Transverse colon (tissue), 4 donors: ENCODE results near the gene SETD3. TPM values are rescaled to one million over a fixed set of nuclear protein-coding genes. Genes with fewer than 3 reads are reported as not detected.

Source experiments
- DNase-seq: peaks from one replicate; pipeline ENCODE4 v3.0.0-alpha.2; 2019
- H3K27ac ChIP-seq, 4 donors: fragments of 200-600 bp; sonication (generic); 2 replicates each; pipeline ENCODE4 v1.5.1; 2016 to 2018; ENCODE audit warnings: inconsistent platforms in 4 of 4
- H3K27me3 ChIP-seq: fragments of 200-600 bp; sonication (generic); 2 replicates; pipeline ENCODE4 v1.5.1; 2017; ENCODE audit warnings: inconsistent platforms
- H3K36me3 ChIP-seq, 4 donors: fragments of 200-600 bp; sonication (generic); 2 replicates each; pipeline ENCODE4 v1.5.1; 2017 to 2019; ENCODE audit warnings: inconsistent platforms in 4 of 4
- H3K4me1 ChIP-seq, 4 donors: fragments of 200-600 bp; sonication (generic); 2 replicates each; pipeline ENCODE4 v1.5.1; 2017 to 2020; ENCODE audit warnings: inconsistent platforms in 4 of 4
- H3K4me3 ChIP-seq, 4 donors: fragments of 200-600 bp; sonication (generic); 1 replicate in 1 of 4; 2 replicates in 3 of 4; pipeline versions ENCODE4 v1.5.1 to v1.6.1; 2017 to 2019; ENCODE audit warnings: inconsistent platforms in 4 of 4
- H3K9me3 ChIP-seq, 2 donors: fragments of 200-600 bp; sonication (generic); 2 replicates each; pipeline ENCODE4 v1.5.1; 2017 to 2019; ENCODE audit warnings: inconsistent platforms in 2 of 2
- EP300 ChIP-seq: sonication (generic); formaldehyde crosslinking; IDR thresholded peaks from one replicate; pipeline ENCODE4 v1.6.1; 2017; ENCODE audit warnings: antibody characterized with exemption, low read depth
- POLR2A ChIP-seq: fragments of 450-650 bp; IDR thresholded peaks from one replicate; pipeline ENCODE4 v1.6.1; 2016; ENCODE audit warnings: antibody characterized with exemption, mild to moderate bottlenecking, moderate library complexity
- POLR2AphosphoS5 ChIP-seq, 3 donors: sonication (generic); formaldehyde crosslinking; IDR thresholded peaks; one replicate each; pipeline ENCODE4 v1.6.1; 2016; ENCODE audit warnings: antibody characterized with exemption in 3 of 3
- WGBS, 2 donors: methylation state at CpG; one replicate each; pipeline ENCODE4 v1.1.5; 2018; ENCODE audit warnings: low coverage in 1 of 2; 5-methylcytosine and 5-hydroxymethylcytosine counted together
- in situ Hi-C, 4 donors: fragments of 200-750 bp; cut with MboI; loops; one replicate each; pipeline versions ENCODE4 v1.15.0 to v1.15.1; 2017; ENCODE audit warnings: low sequenced_read_pairs in 3 of 4, low pct_ligation_motif_present in 1 of 4, low pct_unique_long_range_greater_than_20kb in 1 of 4
- intact Hi-C: fragments of 100-400 bp; cut with DNase I; formaldehyde crosslinking; loops from one replicate; pipeline ENCODE4 v1.15.1; 2023; ENCODE audit warnings: low total_unique reads
- total RNA-seq, 4 donors: library from RNA; depleted of rRNA; stranded (reverse); fragments of >200 nt; gene quantifications; one replicate each; pipeline ENCODE4 v1.1.0, GENCODE V29; 2016
- TF ChIP-seq, protein P1 (sequence below), 5 experiments: fragments of 200-600 bp in 3 of 5; fragments of 450-650 bp in 2 of 5; sonication (generic) in 3 of 5; IDR thresholded peaks; 1 replicate in 2 of 5; 2 replicates in 3 of 5; pipeline ENCODE4 v1.5.1; 2016 to 2017; ENCODE audit warnings: antibody characterized with exemption in 5 of 5, inconsistent platforms in 3 of 5, mild to moderate bottlenecking in 2 of 5, moderate library complexity in 1 of 5

Gene SETD3
- total RNA-seq, 4 donors from 2014 or later: 50.1 to 224 (median 68.8) TPM

DNA sequence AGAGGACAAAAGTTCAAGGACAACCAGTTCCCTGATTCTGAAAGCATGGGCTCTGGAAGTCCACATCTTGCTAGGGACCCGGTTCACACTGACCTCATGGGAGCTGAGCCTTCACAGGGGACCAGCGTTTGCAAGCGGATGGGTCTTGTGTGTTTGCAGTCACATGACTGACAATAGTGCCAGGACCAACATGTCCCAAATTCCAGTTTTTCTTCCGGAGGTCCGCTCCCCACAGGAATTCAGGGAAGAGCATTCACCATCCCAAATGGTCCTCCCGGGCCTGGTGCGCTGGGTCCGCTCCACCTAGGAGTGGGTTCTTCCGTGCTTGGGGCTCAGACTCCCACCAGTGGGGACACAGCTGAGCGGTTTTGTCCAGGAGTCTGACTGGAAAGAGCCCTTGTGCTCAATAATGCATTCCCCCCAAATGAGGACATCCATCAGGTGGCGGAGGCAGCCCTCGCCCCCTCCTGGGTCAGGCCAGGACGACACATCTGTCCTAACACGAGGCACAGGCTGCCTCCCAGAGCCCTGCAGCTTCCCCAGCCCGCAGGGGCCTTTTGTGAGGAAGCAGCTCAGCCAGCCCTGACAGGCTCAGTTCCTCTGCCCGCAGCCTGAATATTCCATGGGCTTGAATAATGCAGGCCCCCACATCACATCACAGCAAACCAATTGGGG is 116.9 kb downstream of the SETD3 start:
- Histone ChIP-seq H3K4me1 (no peaks in the 10 kb centered on the region), H3K4me3 (no peak overlapping the region), H3K27ac (no peak overlapping the region), H3K9me3 (no peaks in the 10 kb centered on the region), H3K27me3 (no peaks in the 10 kb centered on the region), H3K36me3 (no peaks in the 10 kb centered on the region)
- TF ChIP-seq EP300 (no peak), POLR2A (no peak), POLR2AphosphoS5 (IDR thresholded peaks at IDR 0.05) (no peak)
- TF ChIP-seq, protein P1, sequence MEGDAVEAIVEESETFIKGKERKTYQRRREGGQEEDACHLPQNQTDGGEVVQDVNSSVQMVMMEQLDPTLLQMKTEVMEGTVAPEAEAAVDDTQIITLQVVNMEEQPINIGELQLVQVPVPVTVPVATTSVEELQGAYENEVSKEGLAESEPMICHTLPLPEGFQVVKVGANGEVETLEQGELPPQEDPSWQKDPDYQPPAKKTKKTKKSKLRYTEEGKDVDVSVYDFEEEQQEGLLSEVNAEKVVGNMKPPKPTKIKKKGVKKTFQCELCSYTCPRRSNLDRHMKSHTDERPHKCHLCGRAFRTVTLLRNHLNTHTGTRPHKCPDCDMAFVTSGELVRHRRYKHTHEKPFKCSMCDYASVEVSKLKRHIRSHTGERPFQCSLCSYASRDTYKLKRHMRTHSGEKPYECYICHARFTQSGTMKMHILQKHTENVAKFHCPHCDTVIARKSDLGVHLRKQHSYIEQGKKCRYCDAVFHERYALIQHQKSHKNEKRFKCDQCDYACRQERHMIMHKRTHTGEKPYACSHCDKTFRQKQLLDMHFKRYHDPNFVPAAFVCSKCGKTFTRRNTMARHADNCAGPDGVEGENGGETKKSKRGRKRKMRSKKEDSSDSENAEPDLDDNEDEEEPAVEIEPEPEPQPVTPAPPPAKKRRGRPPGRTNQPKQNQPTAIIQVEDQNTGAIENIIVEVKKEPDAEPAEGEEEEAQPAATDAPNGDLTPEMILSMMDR (IDR thresholded peaks at IDR 0.05): no peak
- in situ Hi-C loops: no loop called here
- no peak for DNase-seq
- 87% methylated on average over 16 of the region's 16 CpGs; no CpG with 5 or more reads in 1 of the 2 donors for WGBS, 2 donors
- intact Hi-C loops: no loop called here

DNA sequence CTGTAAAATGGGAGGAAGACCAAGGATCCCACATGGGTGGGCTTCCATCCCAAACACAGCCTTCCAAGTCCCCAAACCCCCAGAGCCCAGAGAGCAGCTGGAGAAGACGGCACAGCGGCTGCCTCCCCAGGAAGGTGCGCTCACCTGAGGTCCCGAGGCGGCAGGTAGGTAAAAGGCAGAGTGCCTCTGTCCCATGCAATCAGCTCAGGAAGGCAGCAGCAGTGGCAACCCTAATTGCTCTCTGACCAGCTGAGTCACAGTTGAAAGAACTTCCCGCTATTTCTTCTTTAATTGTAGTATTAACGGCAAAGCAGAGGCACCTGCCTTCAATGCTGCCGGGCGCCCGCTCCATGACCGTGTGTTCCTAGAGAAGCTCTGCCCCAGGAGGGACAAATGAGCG is 117.6 kb downstream of the SETD3 start:
- no peaks in the 10 kb centered on the region for H3K4me1 ChIP-seq
- intact Hi-C loops (no loop called here), in situ Hi-C loops (no loop called here)
- no peak for DNase-seq
- H3K27me3 ChIP-seq: no peaks in the 10 kb centered on the region
- 88 to 100% methylated on average over 1 to 12 of the region's 12 CpGs for WGBS, 2 donors
- H3K9me3 ChIP-seq: no peaks in the 10 kb centered on the region
- no peak overlapping the region for H3K27ac ChIP-seq
- H3K4me3 ChIP-seq: no peak overlapping the region
- no peak for TF ChIP-seq POLR2A
- TF ChIP-seq, protein P1 (IDR thresholded peaks at IDR 0.05): no peak
- TF ChIP-seq POLR2AphosphoS5 (IDR thresholded peaks at IDR 0.05): no peak
- no peak for TF ChIP-seq EP300
- no peaks in the 10 kb centered on the region for H3K36me3 ChIP-seq

DNA sequence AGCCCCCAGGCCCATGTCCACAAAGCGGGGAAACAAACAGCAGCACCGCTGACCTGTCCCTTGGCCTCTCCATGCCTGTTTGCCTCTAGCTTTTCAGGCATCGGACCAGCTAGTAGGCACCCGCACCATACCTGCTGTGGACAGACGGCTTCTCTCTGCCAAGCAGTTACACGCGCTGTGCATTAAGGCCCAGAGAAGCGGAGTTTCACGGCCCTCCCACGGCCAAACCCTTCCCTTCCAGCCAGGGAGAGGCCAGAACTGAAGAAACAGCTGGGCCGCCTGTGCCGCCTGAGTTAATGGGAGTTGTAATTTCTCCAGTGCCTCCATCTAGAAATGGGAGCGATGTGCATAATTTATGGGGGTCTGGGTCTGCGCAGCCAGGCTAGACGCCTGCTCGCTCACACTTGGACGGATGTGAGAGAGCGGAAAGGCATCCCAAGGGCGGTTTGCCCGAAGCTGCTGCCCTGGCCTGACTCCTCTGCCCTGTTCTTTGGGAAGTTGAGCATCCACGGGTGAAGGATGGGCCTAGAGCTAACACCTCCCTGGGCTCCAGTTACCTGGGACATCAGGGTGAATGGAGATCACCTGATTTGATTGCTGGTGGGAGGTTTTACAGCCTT is 119.0 kb downstream of the SETD3 start:
- 85 to 100% methylated on average over 1 to 21 of the region's 21 CpGs for WGBS, 2 donors
- Histone ChIP-seq H3K36me3 (no peaks in the 10 kb centered on the region), H3K27ac (no peak overlapping the region), H3K4me3 (no peak overlapping the region), H3K4me1 (no peaks in the 10 kb centered on the region), H3K9me3 (no peaks in the 10 kb centered on the region), H3K27me3 (no peaks in the 10 kb centered on the region)
- TF ChIP-seq EP300 (no peak), POLR2AphosphoS5 (IDR thresholded peaks at IDR 0.05) (no peak), POLR2A (no peak)
- TF ChIP-seq, protein P1 (IDR thresholded peaks at IDR 0.05): no peak
- intact Hi-C loops (no loop called here), in situ Hi-C loops (no loop called here)
- DNase-seq: no peak

DNA sequence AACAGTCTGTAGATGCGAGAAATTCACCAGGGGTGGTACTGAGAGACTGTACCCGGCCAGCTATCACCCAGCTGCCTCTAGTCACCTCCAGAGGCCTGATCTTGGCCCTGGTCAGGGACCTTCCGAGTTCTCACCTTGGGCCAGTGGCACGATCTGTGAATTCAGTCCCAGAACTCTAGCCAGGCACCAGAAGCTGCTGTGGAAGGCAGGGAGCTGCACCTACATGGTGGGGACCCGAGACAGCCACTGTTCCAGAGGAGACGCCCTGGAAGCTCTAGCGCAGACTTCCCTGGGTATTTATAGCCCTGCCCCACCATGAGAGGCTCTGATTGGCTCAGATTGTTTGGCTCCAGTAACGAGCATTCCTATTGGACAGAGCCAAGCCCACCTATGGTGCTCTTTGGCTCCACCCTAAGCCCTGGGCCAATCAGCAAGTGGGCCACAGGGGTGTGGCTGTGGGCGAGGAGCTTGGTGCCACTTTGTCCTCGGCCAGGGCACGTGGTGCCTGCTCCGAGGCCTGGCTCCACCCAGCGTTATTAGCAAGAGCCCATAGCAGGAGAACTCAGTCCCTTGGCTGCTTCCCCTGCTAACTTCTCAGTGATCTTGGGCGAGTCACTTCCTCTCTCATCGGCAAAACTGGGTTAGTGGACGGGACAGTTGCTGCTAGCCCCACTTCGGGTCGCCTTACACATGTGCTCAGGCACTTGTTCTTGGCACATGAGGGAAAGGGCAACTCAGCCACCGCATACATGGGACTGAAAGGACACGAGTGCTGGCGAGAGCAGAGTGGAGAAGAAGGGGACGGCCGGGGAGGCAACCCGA is 119.7 kb downstream of the SETD3 start:
- WGBS, 2 donors: 87% methylated on average over 23 of the region's 24 CpGs; no CpG with 5 or more reads in 1 of the 2 donors
- Histone ChIP-seq H3K36me3 (no peaks in the 10 kb centered on the region), H3K4me1 (no peaks in the 10 kb centered on the region), H3K27me3 (no peaks in the 10 kb centered on the region), H3K9me3 (no peaks in the 10 kb centered on the region), H3K4me3 (no peak overlapping the region), H3K27ac (no peak overlapping the region)
- intact Hi-C loops: no loop called here
- TF ChIP-seq, protein P1 (IDR thresholded peaks at IDR 0.05): no peak
- TF ChIP-seq EP300 (no peak), POLR2A (no peak), POLR2AphosphoS5 (IDR thresholded peaks at IDR 0.05) (no peak)
- in situ Hi-C loops: no loop called here
- DNase-seq: no peak
